ENCODE measurements around the gene HID1. TPM values are rescaled to one million over a fixed set of nuclear protein-coding genes. Genes with fewer than 3 reads are reported as not detected.
"Not testable (repeated sequence)": the region's sequence is repeated elsewhere in the genome, so short reads cannot be mapped to it uniquely, and the experiment has no call there.

HID1 gene
- total RNA-seq, 1 donor from 2014 or later, result 5.5 TPM

DNA sequence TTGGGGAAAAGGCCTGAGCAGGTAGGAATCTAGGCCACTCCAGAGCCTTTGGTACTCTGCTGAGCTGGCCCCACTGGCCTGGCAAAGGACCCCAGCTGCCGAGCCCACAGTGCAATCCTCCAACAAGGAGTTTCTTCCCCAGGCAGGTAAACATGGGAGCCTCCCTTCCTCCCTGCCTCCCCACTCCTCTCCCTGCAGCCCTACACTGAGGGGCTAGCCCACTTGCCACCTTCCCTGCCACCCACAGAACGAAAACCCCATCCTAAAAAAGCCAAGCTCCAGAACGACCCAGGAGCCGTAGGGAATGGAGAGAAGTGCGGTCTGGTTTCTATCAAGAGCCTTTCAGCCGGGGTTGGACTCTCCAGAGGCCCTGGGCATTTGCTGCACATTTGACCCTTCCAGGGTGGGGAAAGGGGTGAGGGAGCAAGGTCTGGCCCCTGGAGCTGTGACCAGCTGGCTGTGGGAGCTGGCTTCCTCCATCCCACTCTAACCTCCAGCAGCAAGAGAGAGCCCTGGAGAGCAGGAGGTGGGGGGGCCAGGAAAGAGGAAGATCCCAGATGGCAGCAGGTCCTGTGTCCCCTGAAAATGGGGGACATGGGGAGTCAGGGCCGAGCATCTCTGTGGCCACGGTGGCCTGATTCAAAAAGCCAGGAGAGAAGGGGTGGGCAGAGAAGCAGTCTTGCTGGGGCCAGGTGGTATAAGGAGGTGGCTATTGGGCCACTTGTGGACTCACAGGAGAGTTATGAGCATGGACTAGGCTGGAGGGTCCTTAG is 1.3 kb downstream of the HID1 start:
- TF ChIP-seq, protein P1, sequence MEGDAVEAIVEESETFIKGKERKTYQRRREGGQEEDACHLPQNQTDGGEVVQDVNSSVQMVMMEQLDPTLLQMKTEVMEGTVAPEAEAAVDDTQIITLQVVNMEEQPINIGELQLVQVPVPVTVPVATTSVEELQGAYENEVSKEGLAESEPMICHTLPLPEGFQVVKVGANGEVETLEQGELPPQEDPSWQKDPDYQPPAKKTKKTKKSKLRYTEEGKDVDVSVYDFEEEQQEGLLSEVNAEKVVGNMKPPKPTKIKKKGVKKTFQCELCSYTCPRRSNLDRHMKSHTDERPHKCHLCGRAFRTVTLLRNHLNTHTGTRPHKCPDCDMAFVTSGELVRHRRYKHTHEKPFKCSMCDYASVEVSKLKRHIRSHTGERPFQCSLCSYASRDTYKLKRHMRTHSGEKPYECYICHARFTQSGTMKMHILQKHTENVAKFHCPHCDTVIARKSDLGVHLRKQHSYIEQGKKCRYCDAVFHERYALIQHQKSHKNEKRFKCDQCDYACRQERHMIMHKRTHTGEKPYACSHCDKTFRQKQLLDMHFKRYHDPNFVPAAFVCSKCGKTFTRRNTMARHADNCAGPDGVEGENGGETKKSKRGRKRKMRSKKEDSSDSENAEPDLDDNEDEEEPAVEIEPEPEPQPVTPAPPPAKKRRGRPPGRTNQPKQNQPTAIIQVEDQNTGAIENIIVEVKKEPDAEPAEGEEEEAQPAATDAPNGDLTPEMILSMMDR (IDR thresholded peaks at IDR 0.05; ENCODE audit: insufficient read depth, low read length, severe bottlenecking), result no peak
- H3K36me3 ChIP-seq (ENCODE audit: control insufficient read depth, insufficient read depth, low read length), result no peaks in the 10 kb centered on the region
- peaks cover 5% of the 10 kb centered on the region for H3K27me3 ChIP-seq (ENCODE audit: control insufficient read depth, insufficient read depth, low read length)
- FAIRE-seq (no peak), DNase-seq (ENCODE audit: low read depth) (no peak)
- no peak overlapping the region for H3K4me3 ChIP-seq (ENCODE audit: low read depth, low read length)

DNA sequence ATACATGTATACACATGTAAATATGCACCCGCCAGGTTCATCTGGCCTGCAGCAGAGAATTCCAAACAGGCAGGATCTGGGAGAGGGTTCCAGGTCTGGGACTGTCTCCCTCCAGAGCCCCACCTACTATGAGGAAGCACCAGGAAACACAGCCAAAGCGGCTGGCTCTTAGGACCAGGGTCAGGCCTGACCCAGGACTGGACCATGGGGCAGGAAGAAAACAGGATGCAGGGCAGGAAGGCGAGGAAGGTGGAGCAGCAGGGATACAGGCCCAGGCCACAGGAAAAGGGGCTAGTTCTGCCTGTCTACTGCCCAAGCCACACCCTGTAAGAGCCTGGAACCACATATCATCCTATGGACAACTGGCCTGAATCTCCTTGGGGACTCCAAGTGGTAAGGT is 2.2 kb downstream of the HID1 start:
- H3K4me3 ChIP-seq (ENCODE audit: low read depth, low read length), result no peak overlapping the region
- TF ChIP-seq, protein P1 (IDR thresholded peaks at IDR 0.05; ENCODE audit: insufficient read depth, low read length, severe bottlenecking), result no peak
- H3K27me3 ChIP-seq (ENCODE audit: control insufficient read depth, insufficient read depth, low read length), result peaks cover 5% of the 10 kb centered on the region
- DNase-seq (ENCODE audit: low read depth), result no peak
- FAIRE-seq, result no peak
- no peaks in the 10 kb centered on the region for H3K36me3 ChIP-seq (ENCODE audit: control insufficient read depth, insufficient read depth, low read length)

DNA sequence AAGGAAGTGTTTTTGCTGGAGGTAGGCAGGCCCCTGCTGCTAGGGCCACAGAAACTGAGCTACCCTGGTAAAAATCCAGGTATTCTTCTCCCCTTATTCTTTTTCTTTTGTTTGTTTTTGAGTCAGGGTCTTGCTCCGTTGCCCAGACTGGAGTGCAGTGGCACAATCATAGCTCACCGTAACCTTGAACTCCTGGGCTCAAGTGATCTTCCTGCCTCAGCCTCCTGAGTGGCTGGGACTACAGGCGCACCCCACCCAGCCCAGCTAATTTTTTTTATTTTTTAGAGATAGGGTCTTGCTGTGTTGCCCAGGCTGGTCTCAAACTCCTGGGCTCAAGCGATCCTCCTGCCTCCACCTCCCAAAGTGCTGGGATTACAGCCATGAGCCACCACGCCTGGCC is 3.1 kb downstream of the HID1 start:
- not testable (repeated sequence) for H3K4me3 ChIP-seq (ENCODE audit: low read depth, low read length); FAIRE-seq; DNase-seq (ENCODE audit: low read depth); H3K27me3 ChIP-seq (ENCODE audit: control insufficient read depth, insufficient read depth, low read length); H3K36me3 ChIP-seq (ENCODE audit: control insufficient read depth, insufficient read depth, low read length)

DNA sequence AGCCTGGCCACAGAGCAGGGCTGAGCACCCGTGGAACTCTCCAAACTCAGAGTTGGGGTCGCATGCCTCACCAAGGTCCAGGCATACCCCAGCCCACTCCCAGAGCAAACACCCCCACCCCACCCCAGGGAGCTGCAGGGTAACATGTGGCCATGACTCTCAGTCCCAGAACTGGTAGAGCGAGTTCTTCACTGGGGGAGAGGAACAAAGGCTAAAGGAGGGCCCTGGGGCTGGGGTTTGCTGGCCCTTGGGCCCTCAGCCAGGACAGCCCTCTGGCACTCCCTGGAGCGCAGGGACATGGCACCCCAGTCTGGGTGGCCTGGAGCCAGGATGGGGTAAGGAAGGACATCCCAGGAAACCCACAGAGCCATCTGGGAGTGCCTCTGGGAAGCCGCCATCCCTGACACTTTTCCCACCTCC is 4.2 kb downstream of the HID1 start:
- no peak for FAIRE-seq
- H3K27me3 ChIP-seq (ENCODE audit: control insufficient read depth, insufficient read depth, low read length), result peaks cover 5% of the 10 kb centered on the region
- no peaks in the 10 kb centered on the region for H3K36me3 ChIP-seq (ENCODE audit: control insufficient read depth, insufficient read depth, low read length)
- TF ChIP-seq, protein P1 (IDR thresholded peaks at IDR 0.05; ENCODE audit: insufficient read depth, low read length, severe bottlenecking), result no peak
- no peak overlapping the region for H3K4me3 ChIP-seq (ENCODE audit: low read depth, low read length)
- DNase-seq (ENCODE audit: low read depth), result peak; percentile 41

DNA sequence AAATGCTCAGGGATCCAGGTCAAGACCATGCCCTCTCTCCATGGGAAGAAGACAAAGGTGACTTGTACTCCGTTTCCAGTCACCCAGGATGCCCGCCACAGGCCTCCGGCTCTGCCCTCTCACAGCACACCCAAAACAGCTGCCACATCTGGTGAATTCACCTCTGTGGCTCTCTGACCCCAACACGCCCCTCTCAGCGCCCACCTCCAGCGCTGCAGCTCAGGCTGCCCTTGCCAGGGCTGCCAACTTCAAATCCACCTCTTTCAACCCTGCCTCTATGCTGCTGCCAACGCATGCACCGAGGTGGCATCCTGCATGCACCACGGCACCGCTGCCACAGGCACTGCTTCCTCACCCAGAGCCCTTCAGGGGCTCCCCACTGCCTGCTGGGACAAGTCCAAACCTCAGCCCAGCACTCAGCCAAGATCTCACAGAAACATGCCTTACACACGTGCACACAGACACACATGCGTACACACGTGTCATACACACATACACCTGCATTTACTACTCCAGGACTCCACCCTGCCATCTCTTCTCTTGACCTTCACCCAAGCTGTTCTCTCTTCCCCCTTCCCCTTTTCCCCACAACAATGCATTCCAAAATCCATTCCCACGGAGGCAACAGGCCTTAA is 7.5 kb downstream of the HID1 start:
- DNase-seq (ENCODE audit: low read depth), result peak; percentile 57
- Histone ChIP-seq H3K4me3 (ENCODE audit: low read depth, low read length) (no peak overlapping the region), H3K27me3 (ENCODE audit: control insufficient read depth, insufficient read depth, low read length) (no peaks in the 10 kb centered on the region), H3K36me3 (ENCODE audit: control insufficient read depth, insufficient read depth, low read length) (no peaks in the 10 kb centered on the region)
- no peak for FAIRE-seq
- TF ChIP-seq, protein P1 (IDR thresholded peaks at IDR 0.05; ENCODE audit: insufficient read depth, low read length, severe bottlenecking), result no peak

DNA sequence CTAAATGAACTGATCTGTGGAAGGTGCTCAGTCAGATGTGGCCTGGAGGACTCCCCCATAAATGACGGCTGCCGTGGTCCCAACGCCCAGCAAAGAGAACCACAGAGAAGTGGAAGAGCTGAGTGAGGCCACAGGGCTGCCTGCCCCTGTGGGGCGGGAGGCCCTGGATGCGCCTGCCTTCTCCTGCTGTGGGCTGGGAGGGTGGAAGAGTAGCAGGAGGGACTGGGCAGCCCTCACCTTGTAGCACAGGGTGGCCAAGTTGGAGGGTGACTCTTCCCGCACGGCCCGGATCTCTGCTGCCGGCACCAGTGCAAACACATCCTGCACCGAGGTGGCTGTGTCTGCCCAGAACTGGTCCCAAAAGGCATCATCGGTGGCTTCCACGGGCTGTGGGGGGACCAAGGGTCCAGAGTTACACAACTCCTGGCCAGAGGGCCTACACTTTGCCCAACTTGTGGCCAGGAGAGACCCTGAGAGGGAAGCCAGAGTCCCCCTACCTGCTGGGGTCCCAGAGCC is 8.3 kb downstream of the HID1 start:
- DNase-seq (ENCODE audit: low read depth), result no peak
- H3K36me3 ChIP-seq (ENCODE audit: control insufficient read depth, insufficient read depth, low read length), result no peaks in the 10 kb centered on the region
- FAIRE-seq, result no peak
- TF ChIP-seq, protein P1 (IDR thresholded peaks at IDR 0.05; ENCODE audit: insufficient read depth, low read length, severe bottlenecking), result no peak
- no peak overlapping the region for H3K4me3 ChIP-seq (ENCODE audit: low read depth, low read length)
- H3K27me3 ChIP-seq (ENCODE audit: control insufficient read depth, insufficient read depth, low read length), result no peaks in the 10 kb centered on the region
